ENCODE measurements around the gene DGKG. TPM values are rescaled to one million over a fixed set of nuclear protein-coding genes. Genes with fewer than 3 reads are reported as not detected.

Gene DGKG
- total RNA-seq, 4 donors from 2014 or later: 0.84 to 5.8 (median 2.9) TPM

DNA sequence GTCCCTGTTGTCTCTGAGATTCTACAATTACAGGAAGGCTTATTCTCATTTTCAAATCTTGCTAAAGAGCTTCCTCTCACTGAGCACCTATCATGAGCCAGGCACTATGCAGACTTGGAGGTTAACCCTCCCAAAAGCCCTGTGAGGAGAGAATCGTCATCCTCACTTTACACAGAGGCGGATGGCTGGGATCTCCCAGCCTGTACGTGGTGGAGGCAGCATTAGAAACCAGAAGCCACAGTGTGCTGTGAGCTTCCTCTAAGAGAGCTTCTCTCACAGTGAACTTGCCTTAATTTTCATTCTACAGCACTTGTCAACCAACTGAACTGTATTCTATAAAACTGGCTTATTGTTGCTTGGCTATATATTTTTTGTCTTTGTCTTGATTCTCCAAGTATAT lies 6.1 kb upstream of the DGKG start:
- ATAC-seq (ENCODE audit: low FRiP score) (no peak), DNase-seq (ENCODE audit: low spot score) (no peak)
- TF ChIP-seq CTCF (IDR thresholded peaks at IDR 0.05): no peak

DNA sequence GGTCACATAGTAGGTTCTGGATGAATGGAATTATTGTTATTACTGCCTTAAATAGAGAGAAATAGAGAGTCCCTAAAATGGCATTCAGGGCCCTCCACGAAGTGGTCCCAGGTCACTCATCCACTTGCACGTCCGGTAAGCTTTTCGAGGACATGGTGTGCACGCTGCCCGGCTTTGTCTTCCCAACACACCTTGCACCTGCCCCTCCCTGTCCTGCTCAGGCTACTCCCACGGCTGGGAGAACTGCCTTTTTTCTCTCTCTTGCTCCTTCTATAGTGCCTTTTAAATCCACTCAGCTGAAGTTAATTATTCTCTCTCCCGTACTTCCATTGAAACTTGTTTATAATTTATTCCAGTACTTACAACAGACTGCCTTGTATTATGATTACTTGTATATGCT lies 5.6 kb upstream of the DGKG start:
- ATAC-seq (ENCODE audit: low FRiP score): no peak
- DNase-seq (ENCODE audit: low spot score): no peak
- TF ChIP-seq CTCF (IDR thresholded peaks at IDR 0.05): no peak

DNA sequence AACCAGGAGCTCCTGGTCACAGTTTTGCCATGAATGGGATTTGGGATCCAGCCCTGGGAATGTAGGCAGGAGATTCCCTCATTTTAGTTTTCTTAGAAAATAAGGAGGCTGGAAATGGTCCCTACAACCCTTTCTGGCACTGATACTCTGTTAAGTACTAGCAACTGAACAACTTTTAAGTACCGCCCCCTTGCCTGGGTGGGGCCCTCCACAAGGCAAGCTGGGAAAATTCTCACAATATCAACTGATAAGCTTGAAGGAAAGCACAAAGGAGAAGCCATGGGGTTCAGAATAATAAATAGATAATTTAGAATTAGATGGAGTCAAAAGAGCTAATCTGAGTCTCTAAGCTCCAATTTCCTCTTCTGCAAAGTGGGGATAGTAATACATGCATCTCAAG lies 4.2 kb upstream of the DGKG start:
- ATAC-seq (ENCODE audit: low FRiP score) (no peak), DNase-seq (ENCODE audit: low spot score) (no peak)
- no peak for TF ChIP-seq CTCF (IDR thresholded peaks at IDR 0.05)

GRCh38 chr3:186365202-186365974 lies 3.4 kb upstream of the DGKG start:
- DNase-seq (ENCODE audit: low spot score): no peak
- ATAC-seq (ENCODE audit: low FRiP score): no peak
- TF ChIP-seq CTCF (IDR thresholded peaks at IDR 0.05): no peak

DNA sequence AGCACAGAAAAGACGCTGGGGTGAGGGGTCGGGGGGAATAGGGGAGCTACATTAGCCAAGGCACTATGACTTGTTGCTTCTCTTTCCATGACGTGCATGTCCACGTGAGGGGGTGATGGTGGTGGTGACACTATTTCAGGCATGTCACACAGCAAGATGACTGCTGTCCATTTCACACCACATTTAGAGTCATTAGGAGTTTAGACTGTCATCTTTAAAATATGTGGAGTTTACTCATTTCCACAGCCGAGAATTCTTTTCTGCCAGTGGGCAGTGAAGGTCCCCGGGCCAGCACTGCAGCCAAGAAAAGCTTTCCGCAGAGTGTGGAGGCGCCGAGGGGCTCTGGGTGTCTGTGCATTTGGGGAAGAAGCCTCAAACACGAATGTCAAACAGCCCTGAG lies 954 bp upstream of the DGKG start:
- no peak for ATAC-seq (ENCODE audit: low FRiP score)
- no peak for TF ChIP-seq CTCF (IDR thresholded peaks at IDR 0.05)
- DNase-seq (ENCODE audit: low spot score): no peak

DNA sequence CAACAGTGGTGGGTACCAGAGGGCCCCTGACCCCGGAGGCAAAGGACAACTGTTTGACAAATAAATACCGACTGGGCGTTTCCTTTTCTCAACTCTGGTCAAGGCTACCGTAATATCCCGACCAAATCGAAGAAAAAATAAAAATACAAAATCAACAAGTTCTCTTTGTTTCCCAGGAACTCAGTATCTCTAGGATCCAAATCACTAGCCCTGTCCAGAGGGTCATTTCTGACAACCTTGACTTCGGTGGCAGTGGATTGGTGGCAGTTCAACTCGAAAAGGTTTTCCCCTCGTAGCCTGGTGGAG lies 456 bp upstream of the DGKG start:
- TF ChIP-seq CTCF (IDR thresholded peaks at IDR 0.05): no peak
- DNase-seq (ENCODE audit: low spot score) (no peak), ATAC-seq (ENCODE audit: low FRiP score) (no peak)

DNA sequence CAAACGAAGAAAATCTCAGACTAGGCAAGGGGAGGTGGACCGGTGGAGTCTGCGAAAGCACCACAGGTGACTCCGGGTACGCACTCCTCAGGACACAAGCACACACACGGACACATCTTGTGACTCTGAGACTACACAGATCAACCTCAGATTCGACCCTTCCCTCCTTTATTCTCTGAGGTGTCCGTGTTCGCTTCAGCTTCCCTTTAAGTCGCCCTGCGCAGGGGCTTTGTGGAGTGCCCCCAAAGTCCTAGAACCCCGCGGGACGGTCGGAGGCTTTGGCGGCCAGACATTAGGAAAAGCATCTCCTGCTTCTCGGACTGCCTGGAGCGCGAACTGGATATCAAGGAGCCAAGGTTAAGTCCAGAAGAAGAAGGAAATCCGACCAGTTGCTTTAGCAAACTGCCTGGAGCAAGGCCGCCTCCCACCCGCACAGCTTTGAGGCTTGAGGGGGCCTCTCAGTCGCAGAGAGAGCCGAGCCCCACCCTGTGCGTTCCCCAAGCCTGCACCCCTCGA lies 730 bp downstream of the DGKG start:
- DNase-seq (ENCODE audit: low spot score): no peak
- TF ChIP-seq CTCF (IDR thresholded peaks at IDR 0.05): no peak
- ATAC-seq (ENCODE audit: low FRiP score): no peak

Data from omental fat pad (tissue), 4 donors.